ENCODE data around the gene IDE. TPM values are rescaled to one million over a fixed set of nuclear protein-coding genes. Genes with fewer than 3 reads are reported as not detected.
"Not testable (repeated sequence)": the region's sequence is repeated elsewhere in the genome, so short reads cannot be mapped to it uniquely, and the experiment has no call there.

Gene IDE
- total RNA-seq, 2 experiments from 2014 or later = 15.2 to 17.8 TPM

GRCh38 chr10:92591550-92592022 lies 17.7 kb upstream of the IDE start:
- Mint-ChIP-seq H3K4me3 (peak overlapping the region; percentile 99), H3K4me1 (ENCODE audit: low read depth) (peaks cover 29% of the 10 kb centered on the region), H3K36me3 (ENCODE audit: low read depth) (peaks cover 7% of the 10 kb centered on the region), H3K9me3 (no peaks in the 10 kb centered on the region), H3K27me3 (no peaks in the 10 kb centered on the region), H3K27ac (peak overlapping the region; percentile 99)
- DNase-seq (peak; percentile 81 to 97 (median 88)), ATAC-seq (ENCODE audit: poor library complexity) (peak; percentile 84)
- intact Hi-C loops (cut with DNase I, micrococcal nuclease) = loop anchor here (2.0 to 10.0 kb wide), 7 partner anchors 17 to 1773 kb away; partner anchors contain the start of genes IDE (in 2 of the 2), CEP55 (in 1 of the 2), CPEB3 (in 1 of the 2) and EXOC6 (in 1 of the 2)
- Histone ChIP-seq H3K27ac (ENCODE audit: low read depth in 1 of 2, low read length in 2 of 2) (peak overlapping the region; percentile 84 to 89), H3K4me3 (ENCODE audit: low read length) (peak overlapping the region; percentile 75), H3K4me1 (ENCODE audit: insufficient read depth, low read length) (peaks cover 33% of the 10 kb centered on the region), H3K27me3 (ENCODE audit: control insufficient read depth in 1 of 2, insufficient read depth in 2 of 2, low read length in 2 of 2) (no peaks in the 10 kb centered on the region), H3K9me3 (ENCODE audit: control insufficient read depth in 1 of 2, insufficient read depth in 1 of 2, low read length in 2 of 2) (no peaks in the 10 kb centered on the region), H3K36me3 (ENCODE audit: insufficient read depth, low read length) (no peaks in the 10 kb centered on the region)
- no peak for TF ChIP-seq CTCF (IDR thresholded peaks at IDR 0.05)
- CTCF ChIA-PET = interaction anchor here (1.2 to 3.5 kb wide), 2 partner anchors 14 to 17 kb away, joined by 5 to 30 read pairs; partner anchors contain the start of gene IDE
- POLR2A ChIA-PET = interaction anchor here (0.6 to 3.7 kb wide), 20 partner anchors 9 to 1771 kb away, joined by 3 to 103 read pairs (median 4); partner anchors contain the start of genes BTAF1, CPEB3, EXOC6 and FRA10AC1

- ChIA-PET POLR2A (interaction anchor here (0.6 to 3.7 kb wide), 20 partner anchors 9 to 1772 kb away, joined by 3 to 103 read pairs (median 4); partner anchors contain the start of genes BTAF1, CPEB3, EXOC6 and FRA10AC1), CTCF (interaction anchor here (1.2 to 3.5 kb wide), 2 partner anchors 13 to 16 kb away, joined by 5 to 30 read pairs; partner anchors contain the start of gene IDE)
- Histone ChIP-seq H3K4me3 (ENCODE audit: low read length) (peak overlapping the region; percentile 75), H3K36me3 (ENCODE audit: insufficient read depth, low read length) (no peaks in the 10 kb centered on the region), H3K9me3 (ENCODE audit: control insufficient read depth in 1 of 2, insufficient read depth in 1 of 2, low read length in 2 of 2) (no peaks in the 10 kb centered on the region), H3K27me3 (ENCODE audit: control insufficient read depth in 1 of 2, insufficient read depth in 2 of 2, low read length in 2 of 2) (no peaks in the 10 kb centered on the region), H3K27ac (ENCODE audit: low read depth in 1 of 2, low read length in 2 of 2) (peak overlapping the region; percentile 84 to 89), H3K4me1 (ENCODE audit: insufficient read depth, low read length) (peaks cover 30% of the 10 kb centered on the region)
- Mint-ChIP-seq H3K9me3 (no peaks in the 10 kb centered on the region), H3K4me3 (peak overlapping the region; percentile 99), H3K36me3 (ENCODE audit: low read depth) (peaks cover 7% of the 10 kb centered on the region), H3K4me1 (ENCODE audit: low read depth) (peaks cover 29% of the 10 kb centered on the region), H3K27me3 (no peaks in the 10 kb centered on the region), H3K27ac (peak overlapping the region; percentile 99)
- peak; percentile 3 for ATAC-seq (ENCODE audit: poor library complexity)
- intact Hi-C loops (cut with DNase I, micrococcal nuclease) = loop anchor here (2.0 to 10.0 kb wide), 6 partner anchors 16 to 1774 kb away; partner anchors contain the start of genes IDE (in 2 of the 2), CEP55 (in 1 of the 2), EXOC6 (in 1 of the 2) and FRA10AC1 (in 1 of the 2)
- TF ChIP-seq CTCF (IDR thresholded peaks at IDR 0.05) = no peak
- peak in 4 of 14 experiments; percentile 13 to 47 (median 34) for DNase-seq
Measured at GRCh38 chr10:92590623-92591549, 17.0 kb upstream of the IDE start.

- H3K4me1 Mint-ChIP-seq (ENCODE audit: low read depth); H3K27ac ChIP-seq (ENCODE audit: low read depth in 1 of 2, low read length in 2 of 2); H3K27ac Mint-ChIP-seq; ATAC-seq (ENCODE audit: poor library complexity); H3K4me1 ChIP-seq (ENCODE audit: insufficient read depth, low read length); H3K4me3 Mint-ChIP-seq; H3K36me3 ChIP-seq (ENCODE audit: insufficient read depth, low read length); H3K27me3 ChIP-seq (ENCODE audit: control insufficient read depth in 1 of 2, insufficient read depth in 2 of 2, low read length in 2 of 2); H3K9me3 Mint-ChIP-seq; H3K4me3 ChIP-seq (ENCODE audit: low read length); H3K36me3 Mint-ChIP-seq (ENCODE audit: low read depth); H3K9me3 ChIP-seq (ENCODE audit: control insufficient read depth in 1 of 2, insufficient read depth in 1 of 2, low read length in 2 of 2); H3K27me3 Mint-ChIP-seq; CTCF ChIA-PET; DNase-seq; intact Hi-C loops (cut with DNase I, micrococcal nuclease): not testable (repeated sequence)
- POLR2A ChIA-PET = interaction anchor here (1.1 kb wide), 1 partner anchor 9 kb away, joined by 4 read pairs; no protein-coding TSS in a partner anchor
Measured at GRCh38 chr10:92582347-92582746, 8.5 kb upstream of the IDE start.
